HCT116 (cell line): ENCODE data around the gene SKAP1. TPM values are rescaled to one million over a fixed set of nuclear protein-coding genes. Genes with fewer than 3 reads are reported as not detected.

Experiments
- ATAC-seq: fragments of 200-7000 bp; cut with Tn5 transposase; 2 replicates; pipeline ENCODE4 v1.9.1; 2020; ENCODE audit warnings: mild to moderate bottlenecking, moderate library complexity
- BruUV-seq: library from RNA; stranded (reverse); fragments of 400-500 nt; replicated peaks from 2 replicates; lab custom pipeline; 2021; lab: Mats Ljungman, UMichigan
- CTCF ChIA-PET: fragments of 300-600 bp; sonication (Branson Sonifier 250); formaldehyde crosslinking; loops from one replicate; lab custom pipeline; 2021; ENCODE audit warnings: antibody characterized with exemption; lab: Charles Lee
- POLR2A ChIA-PET: fragments of 300-600, 350-600 bp; sonication (Branson Sonifier 250); formaldehyde crosslinking; loops from one replicate; lab custom pipeline; 2021; ENCODE audit warnings: antibody characterized with exemption; lab: Charles Lee
- RAD21 ChIA-PET, 2 experiments: fragments of 300-600 bp; sonication (Branson Sonifier 250); formaldehyde crosslinking; loops; one replicate each; lab custom pipeline; 2023; ENCODE audit warnings: low total read pairs in 2 of 2; ENCODE audit not compliant: uncharacterized antibody in 2 of 2, unreplicated experiment in 2 of 2, low non-redundant PET in 1 of 2; lab: Charles Lee
- DNase-seq: peaks from one replicate; pipeline ENCODE4 v3.0.0-alpha.2; 2010; ENCODE audit warnings: low read depth, low spot score
- H2AFZ ChIP-seq: fragments of 200-600 bp; shearing (Covaris generic), sonication (generic); 2 replicates; pipeline ENCODE4 v1.6.1; 2017; ENCODE audit warnings: low read depth, mixed run types, mixed read lengths, antibody characterized with exemption, low read length; ENCODE audit not compliant: poor library complexity, severe bottlenecking
- H3K27ac ChIP-seq: 2 replicates; pipeline ENCODE4 v1.5.1; 2012; ENCODE audit warnings: low read depth, low read length
- H3K27me3 ChIP-seq: fragments of 200-600 bp; sonication (generic); 2 replicates; pipeline ENCODE4 v1.6.1; 2016; ENCODE audit warnings: mixed run types, low read length, mixed read lengths; ENCODE audit not compliant: insufficient read depth
- H3K36me3 ChIP-seq, 2 experiments: fragments of 200-500 bp in 1 of 2; fragments of 200-600 bp in 1 of 2; sonication (Bioruptor generic) in 1 of 2; sonication (generic) in 1 of 2; 2 replicates each; pipeline versions ENCODE4 v1.5.1 to v1.6.1; 2014 to 2016; ENCODE audit warnings: low read length in 2 of 2, inconsistent platforms in 1 of 2, mixed read lengths in 1 of 2, mixed run types in 1 of 2; ENCODE audit not compliant: insufficient read depth in 2 of 2, control insufficient read depth in 1 of 2
- H3K4me1 ChIP-seq, 2 experiments: fragments of 200-600 bp in 1 of 2; sonication (generic) in 1 of 2; 2 replicates each; pipeline versions ENCODE4 v1.5.1 to v1.6.1; 2012 to 2017; ENCODE audit warnings: low read length in 2 of 2, inconsistent platforms in 1 of 2, mild to moderate bottlenecking in 1 of 2, mixed read lengths in 1 of 2, mixed run types in 1 of 2, moderate library complexity in 1 of 2; ENCODE audit not compliant: insufficient read depth in 2 of 2, control insufficient read depth in 1 of 2
- H3K4me2 ChIP-seq: fragments of 200-600 bp; sonication (generic); 2 replicates; pipeline ENCODE4 v1.6.1; 2017; ENCODE audit warnings: mixed run types, low read length, mixed read lengths
- H3K4me3 ChIP-seq, 2 experiments: fragments of 200-600 bp in 1 of 2; sonication (generic) in 1 of 2; replicated peaks in 1 of 2; 2 replicates each; pipeline ENCODE4 v1.5.1; 2011 to 2016; ENCODE audit warnings: low read length in 2 of 2, control low read depth in 1 of 2, low read depth in 1 of 2, mild to moderate bottlenecking in 1 of 2, mixed read lengths in 1 of 2, mixed run types in 1 of 2
- H3K79me2 ChIP-seq: fragments of 200-600 bp; sonication (generic); 2 replicates; pipeline ENCODE4 v1.6.1; 2017; ENCODE audit warnings: mild to moderate bottlenecking, mixed run types, low read length, moderate library complexity, mixed read lengths; ENCODE audit not compliant: insufficient read depth
- H3K9ac ChIP-seq: fragments of 200-600 bp; sonication (generic); 2 replicates; pipeline ENCODE4 v1.6.1; 2016; ENCODE audit warnings: low read length, mixed read lengths
- H3K9me2 ChIP-seq: fragments of 200-600 bp; sonication (generic), shearing (Covaris generic); 2 replicates; pipeline ENCODE4 v1.6.1; 2017; ENCODE audit warnings: mixed run types, mild to moderate bottlenecking, moderate library complexity; ENCODE audit not compliant: insufficient read depth
- H3K9me3 ChIP-seq, 2 experiments: fragments of 200-500 bp in 1 of 2; fragments of 200-600 bp in 1 of 2; sonication (Bioruptor generic) in 1 of 2; sonication (generic) in 1 of 2; 2 replicates each; pipeline ENCODE4 v1.6.1; 2014 to 2017; ENCODE audit warnings: low read length in 2 of 2, mixed read lengths in 2 of 2, inconsistent platforms in 1 of 2, low read depth in 1 of 2, mild to moderate bottlenecking in 1 of 2, mixed run types in 1 of 2, moderate library complexity in 1 of 2; ENCODE audit not compliant: control insufficient read depth in 1 of 2, insufficient read depth in 1 of 2
- H4K20me1 ChIP-seq: fragments of 200-600 bp; sonication (generic), shearing (Covaris generic); 2 replicates; pipeline ENCODE4 v1.6.1; 2017; ENCODE audit warnings: mixed run types, mild to moderate bottlenecking, moderate library complexity; ENCODE audit not compliant: insufficient read depth
- CEBPB ChIP-seq: IDR thresholded peaks from 2 replicates; pipeline ENCODE4 v1.6.1; 2012; ENCODE audit warnings: low read depth
- EGR1 ChIP-seq: IDR thresholded peaks from 2 replicates; pipeline ENCODE4 v1.6.1; 2012; ENCODE audit warnings: low read depth
- ELF1 ChIP-seq: IDR thresholded peaks from 2 replicates; pipeline ENCODE4 v1.6.1; 2012; ENCODE audit warnings: low read depth, borderline replicate concordance
- JUND ChIP-seq: IDR thresholded peaks from 2 replicates; pipeline ENCODE4 v1.6.1; 2012
- POLR2AphosphoS5 ChIP-seq: IDR thresholded peaks from 2 replicates; pipeline ENCODE4 v1.6.1; 2011; ENCODE audit warnings: mild to moderate bottlenecking, low read depth, low read length, moderate library complexity
- RAD21 ChIP-seq: IDR thresholded peaks from 2 replicates; pipeline ENCODE4 v1.6.1; 2012; ENCODE audit warnings: low read depth, mild to moderate bottlenecking
- REST ChIP-seq: IDR thresholded peaks from 2 replicates; pipeline ENCODE4 v1.6.1; 2012; ENCODE audit warnings: low read depth
- TCF7L2 ChIP-seq: IDR thresholded peaks from 2 replicates; pipeline ENCODE4 v1.7.0; 2011; ENCODE audit warnings: borderline replicate concordance, inconsistent platforms; ENCODE audit not compliant: insufficient read depth, insufficient read length; ENCODE audit errors: extremely low read depth
- YY1 ChIP-seq: IDR thresholded peaks from 2 replicates; pipeline ENCODE4 v1.6.1; 2011; ENCODE audit warnings: low read length, low read depth, moderate library complexity, mild to moderate bottlenecking; ENCODE audit not compliant: insufficient replicate concordance; ENCODE audit errors: extremely low read depth
- ZBTB33 ChIP-seq: IDR thresholded peaks from 2 replicates; pipeline ENCODE4 v1.6.1; 2011; ENCODE audit warnings: mild to moderate bottlenecking, low read length, moderate library complexity; ENCODE audit not compliant: insufficient replicate concordance; ENCODE audit errors: extremely low read depth
- ZFX ChIP-seq: fragments of 450-650 bp; IDR thresholded peaks from 2 replicates; pipeline ENCODE4 v1.6.1; 2017
- ZNF274 ChIP-seq: fragments of 200-500 bp; sonication (Bioruptor generic); IDR thresholded peaks from 2 replicates; pipeline ENCODE4 v1.6.1; 2014; ENCODE audit warnings: mild to moderate bottlenecking, low read depth, low read length, inconsistent platforms
- intact Hi-C: fragments of 100-400 bp; cut with micrococcal nuclease; formaldehyde crosslinking; loops from 2 replicates; pipeline ENCODE4 v1.10.0; 2022
- total RNA-seq: library from RNA; stranded (reverse); gene quantifications from one replicate; pipeline ENCODE4 v1.2.1, GENCODE V29; 2021; ENCODE audit not compliant: unreplicated experiment

The SKAP1 gene
- total RNA-seq, 1 experiment from 2014 or later = 12.4 TPM

GRCh38 chr17:48122665-48123045 is 307.4 kb downstream of the SKAP1 start:
- no peaks in the 10 kb centered on the region for H4K20me1 ChIP-seq
- no TSS peak for BruUV-seq
- no peak for ATAC-seq
- TF ChIP-seq ELF1 (no peak), ZNF274 (no peak), RAD21 (no peak), JUND (no peak), ZBTB33 (no peak)
- H2AFZ ChIP-seq = no peak overlapping the region
- H3K9me2 ChIP-seq = no peaks in the 10 kb centered on the region
- H3K79me2 ChIP-seq = no peaks in the 10 kb centered on the region
- no peak for DNase-seq
- RAD21 ChIA-PET = no interaction called here
- no peak overlapping the region for H3K4me3 ChIP-seq
- H3K4me1 ChIP-seq = peaks cover 12 to 15% of the 10 kb centered on the region in 2 experiments
- no peak overlapping the region for H3K27ac ChIP-seq
- CTCF ChIA-PET = no interaction called here
- POLR2A ChIA-PET = no interaction called here
- H3K36me3 ChIP-seq = peaks cover 28 to 34% of the 10 kb centered on the region in 2 experiments; a peak in 3 of 4 replicates
- H3K9me3 ChIP-seq = no peaks in the 10 kb centered on the region
- no peak overlapping the region for H3K9ac ChIP-seq
- H3K4me2 ChIP-seq = no peak overlapping the region
- H3K27me3 ChIP-seq = no peaks in the 10 kb centered on the region
- intact Hi-C loops = no loop called here

GRCh38 chr17:48121923-48122664 is 307.9 kb downstream of the SKAP1 start:
- no TSS peak for BruUV-seq
- Histone ChIP-seq H4K20me1 (no peaks in the 10 kb centered on the region), H3K79me2 (no peaks in the 10 kb centered on the region), H3K9me3 (no peaks in the 10 kb centered on the region), H3K9me2 (no peaks in the 10 kb centered on the region), H3K4me3 (no peak overlapping the region), H2AFZ (no peak overlapping the region), H3K27ac (no peak overlapping the region), H3K4me1 (peaks cover 6 to 10% of the 10 kb centered on the region in 2 experiments), H3K4me2 (no peak overlapping the region), H3K9ac (no peak overlapping the region), H3K27me3 (no peaks in the 10 kb centered on the region), H3K36me3 (peaks cover 28 to 34% of the 10 kb centered on the region in 2 experiments; a peak in 3 of 4 replicates)
- ATAC-seq (no peak), DNase-seq (no peak)
- ChIA-PET POLR2A (no interaction called here), CTCF (no interaction called here), RAD21 (no interaction called here)
- TF ChIP-seq TCF7L2 (no peak), CEBPB (no peak), ZFX (no peak), REST (no peak), YY1 (no peak), EGR1 (no peak), ZNF274 (no peak), POLR2AphosphoS5 (no peak), RAD21 (no peak)
- intact Hi-C loops = no loop called here
